Sigmoid colon (tissue), 7 donors: ENCODE results near the gene HSPB1. TPM values are rescaled to one million over a fixed set of nuclear protein-coding genes. Genes with fewer than 3 reads are reported as not detected.
"Not testable (repeated sequence)": the region's sequence is repeated elsewhere in the genome, so short reads cannot be mapped to it uniquely, and the experiment has no call there.

Experiments
- DNase-seq: peaks from one replicate; pipeline ENCODE4 v3.0.0-alpha.2; 2019
- H3K27ac ChIP-seq, 4 donors: fragments of 200-600 bp; sonication (generic); one replicate each; pipeline ENCODE4 v1.5.1; 2016 to 2019; ENCODE audit warnings: mild to moderate bottlenecking in 1 of 4
- H3K27me3 ChIP-seq, 3 donors: fragments of 200-600 bp; sonication (generic); one replicate each; pipeline ENCODE4 v1.5.1; 2019; ENCODE audit warnings: mild to moderate bottlenecking in 1 of 3
- H3K36me3 ChIP-seq, 4 donors: fragments of 200-600 bp; sonication (generic); one replicate each; pipeline ENCODE4 v1.5.1; 2016 to 2019
- H3K4me1 ChIP-seq, 4 donors: fragments of 200-600 bp; sonication (generic); one replicate each; pipeline ENCODE4 v1.5.1; 2017 to 2019
- H3K4me3 ChIP-seq, 4 donors: fragments of 200-600 bp; sonication (generic); one replicate each; pipeline ENCODE4 v1.5.1; 2017 to 2019; ENCODE audit warnings: mild to moderate bottlenecking in 2 of 4, moderate library complexity in 1 of 4
- H3K9me3 ChIP-seq, 4 donors: fragments of 200-600 bp in 3 of 4; sonication (generic) in 3 of 4; one replicate each; pipeline versions ENCODE4 v1.5.1 to v1.6.1; 2013 to 2019
- EP300 ChIP-seq, 4 donors: sonication (generic); formaldehyde crosslinking; IDR thresholded peaks; one replicate each; pipeline ENCODE4 v1.6.1; 2017; ENCODE audit warnings: antibody characterized with exemption in 4 of 4
- POLR2A ChIP-seq, 2 donors: fragments of 450-650 bp; IDR thresholded peaks; one replicate each; pipeline ENCODE4 v1.6.1; 2016; ENCODE audit warnings: antibody characterized with exemption in 2 of 2, mild to moderate bottlenecking in 2 of 2, moderate library complexity in 2 of 2
- POLR2AphosphoS5 ChIP-seq, 4 donors: sonication (generic); formaldehyde crosslinking; IDR thresholded peaks; one replicate each; pipeline ENCODE4 v1.6.1; 2017; ENCODE audit warnings: antibody characterized with exemption in 4 of 4
- WGBS, 2 donors: extraction: QIAGEN DNeasy Blood & Tissue Kit; methylation state at CpG; one replicate each; pipeline ENCODE4 v1.1.7; 2013; 5-methylcytosine and 5-hydroxymethylcytosine counted together
- intact Hi-C: fragments of 100-400 bp; cut with DNase I; formaldehyde crosslinking; loops from one replicate; pipeline ENCODE4 v1.15.1; 2023
- polyA plus RNA-seq, 3 donors: library from polyadenylated mRNA; stranded (reverse); fragments of 200-250 nt; gene quantifications; one replicate each; pipeline ENCODE4 v1.2.3, GENCODE V29; 2013
- total RNA-seq, 4 donors: library from RNA; depleted of rRNA; stranded (reverse); fragments of >200 nt; gene quantifications; one replicate each; pipeline ENCODE4 v1.1.0, GENCODE V29; 2016
- TF ChIP-seq, protein P1 (sequence below), 4 experiments: fragments of 450-650 bp in 3 of 4; fragments of 200-600 bp in 1 of 4; IDR thresholded peaks; one replicate each; pipeline ENCODE4 v1.5.1; 2016 to 2019; ENCODE audit warnings: antibody characterized with exemption in 4 of 4, mild to moderate bottlenecking in 3 of 4, moderate library complexity in 2 of 4
- donor health status: healthy with polysubstance abuse.
- donor health status: Bipolar disorder and iron deficiency.
- donor health status: healthy.

HSPB1 gene
- total and polyA plus RNA-seq, 7 donors: 202 to 2,528 (median 929) TPM

DNA sequence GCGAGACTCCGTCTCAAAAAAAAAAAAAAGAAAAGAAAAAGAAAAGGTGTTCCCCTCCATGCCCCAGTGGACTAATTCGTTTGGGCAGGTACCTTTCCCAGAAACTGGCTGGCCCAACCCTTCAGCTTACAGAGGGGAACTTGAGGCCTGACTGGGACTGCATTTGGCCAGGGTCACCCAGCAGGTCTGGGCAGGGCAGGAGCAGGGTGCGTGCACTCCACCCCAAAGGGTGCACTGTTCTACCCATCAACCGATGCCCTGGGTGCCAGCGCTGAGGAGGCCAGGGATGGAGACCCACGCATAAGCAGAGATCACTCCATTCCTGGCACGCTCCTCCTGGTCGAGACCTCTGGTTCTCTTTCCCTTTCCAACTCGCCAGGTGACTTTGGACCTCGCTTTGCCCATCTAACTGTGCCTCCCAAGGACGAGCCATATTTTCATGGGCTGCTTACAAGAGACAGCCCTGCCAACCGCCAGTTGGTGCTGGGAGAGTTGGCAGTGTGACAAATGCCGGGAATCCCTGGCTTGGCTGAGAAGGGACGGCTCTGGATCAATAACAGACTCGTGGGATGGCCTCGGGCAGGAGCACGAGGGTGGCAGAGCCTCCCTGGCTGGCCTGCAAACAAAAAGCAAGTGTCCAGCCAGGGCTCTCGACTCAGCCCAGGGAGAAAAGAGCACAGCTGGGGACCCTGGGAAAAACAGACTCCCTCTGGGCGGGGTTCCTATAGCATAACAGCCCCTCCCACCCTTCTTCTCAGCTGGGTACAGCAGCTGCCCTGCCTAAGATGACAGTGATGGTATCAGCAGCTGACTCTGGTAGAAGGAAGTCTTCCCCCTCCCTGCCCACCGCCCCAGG, 7.9 kb downstream of the HSPB1 start:
- intact Hi-C loops: loop anchor here (5.0 to 10.0 kb wide), 2 partner anchors 236 to 343 kb away; no protein-coding TSS in a partner anchor

DNA sequence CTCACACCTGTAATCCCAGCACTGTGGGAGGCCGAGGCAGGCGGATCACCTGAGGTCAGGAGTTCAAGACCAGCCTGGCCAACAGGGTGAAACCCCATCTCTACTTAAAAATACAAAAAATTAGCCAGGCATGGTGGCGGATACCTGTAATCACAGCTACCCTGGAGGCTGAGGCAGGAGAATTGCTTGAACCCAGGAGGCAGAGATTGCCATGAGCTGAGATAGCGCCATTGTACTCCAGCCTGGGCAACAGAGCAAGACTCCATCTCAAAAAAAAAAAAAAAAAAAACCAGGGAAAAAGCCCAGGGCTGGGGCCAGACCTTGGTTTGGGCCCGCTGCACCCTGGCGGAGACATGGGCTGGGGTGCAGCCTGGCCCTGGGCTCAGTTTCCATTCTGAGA, 9.4 kb downstream of the HSPB1 start:
- Histone ChIP-seq H3K27ac (peak overlapping the region in 2 of 4 donors; percentile 79 to 81), H3K4me1 (peaks cover 0 to 35% (median 22%) of the 10 kb centered on the region in 4 donors)
- H3K36me3 ChIP-seq, H3K9me3 ChIP-seq, H3K27me3 ChIP-seq, H3K4me3 ChIP-seq, DNase-seq: not testable (repeated sequence)
- WGBS, 2 donors: 86 to 94% methylated on average over 6 of the region's 6 CpGs
- intact Hi-C loops: loop anchor here (5.0 to 10.0 kb wide), 2 partner anchors 237 to 345 kb away; no protein-coding TSS in a partner anchor

More for the DNA sequence above, 7.9 kb downstream of the HSPB1 start:
- Histone ChIP-seq H3K27me3 (no peaks in the 10 kb centered on the region), H3K27ac (peak overlapping the region; percentile 71 to 83 (median 80)), H3K4me1 (peaks cover 0 to 50% (median 36%) of the 10 kb centered on the region in 4 donors), H3K4me3 (no peak overlapping the region), H3K9me3 (no peaks in the 10 kb centered on the region), H3K36me3 (no peaks in the 10 kb centered on the region)
- DNase-seq: peak; percentile 81
- no peak for TF ChIP-seq EP300 (IDR thresholded peaks at IDR 0.05)
- no peak for TF ChIP-seq POLR2A (IDR thresholded peaks at IDR 0.05)
- peak in 2 of 4 donors; percentile 11 to 13 for TF ChIP-seq POLR2AphosphoS5 (IDR thresholded peaks at IDR 0.05)
- TF ChIP-seq, protein P1, sequence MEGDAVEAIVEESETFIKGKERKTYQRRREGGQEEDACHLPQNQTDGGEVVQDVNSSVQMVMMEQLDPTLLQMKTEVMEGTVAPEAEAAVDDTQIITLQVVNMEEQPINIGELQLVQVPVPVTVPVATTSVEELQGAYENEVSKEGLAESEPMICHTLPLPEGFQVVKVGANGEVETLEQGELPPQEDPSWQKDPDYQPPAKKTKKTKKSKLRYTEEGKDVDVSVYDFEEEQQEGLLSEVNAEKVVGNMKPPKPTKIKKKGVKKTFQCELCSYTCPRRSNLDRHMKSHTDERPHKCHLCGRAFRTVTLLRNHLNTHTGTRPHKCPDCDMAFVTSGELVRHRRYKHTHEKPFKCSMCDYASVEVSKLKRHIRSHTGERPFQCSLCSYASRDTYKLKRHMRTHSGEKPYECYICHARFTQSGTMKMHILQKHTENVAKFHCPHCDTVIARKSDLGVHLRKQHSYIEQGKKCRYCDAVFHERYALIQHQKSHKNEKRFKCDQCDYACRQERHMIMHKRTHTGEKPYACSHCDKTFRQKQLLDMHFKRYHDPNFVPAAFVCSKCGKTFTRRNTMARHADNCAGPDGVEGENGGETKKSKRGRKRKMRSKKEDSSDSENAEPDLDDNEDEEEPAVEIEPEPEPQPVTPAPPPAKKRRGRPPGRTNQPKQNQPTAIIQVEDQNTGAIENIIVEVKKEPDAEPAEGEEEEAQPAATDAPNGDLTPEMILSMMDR (IDR thresholded peaks at IDR 0.05): no peak
- WGBS, 2 donors: 30 to 64% methylated on average over 21 of the region's 21 CpGs

DNA sequence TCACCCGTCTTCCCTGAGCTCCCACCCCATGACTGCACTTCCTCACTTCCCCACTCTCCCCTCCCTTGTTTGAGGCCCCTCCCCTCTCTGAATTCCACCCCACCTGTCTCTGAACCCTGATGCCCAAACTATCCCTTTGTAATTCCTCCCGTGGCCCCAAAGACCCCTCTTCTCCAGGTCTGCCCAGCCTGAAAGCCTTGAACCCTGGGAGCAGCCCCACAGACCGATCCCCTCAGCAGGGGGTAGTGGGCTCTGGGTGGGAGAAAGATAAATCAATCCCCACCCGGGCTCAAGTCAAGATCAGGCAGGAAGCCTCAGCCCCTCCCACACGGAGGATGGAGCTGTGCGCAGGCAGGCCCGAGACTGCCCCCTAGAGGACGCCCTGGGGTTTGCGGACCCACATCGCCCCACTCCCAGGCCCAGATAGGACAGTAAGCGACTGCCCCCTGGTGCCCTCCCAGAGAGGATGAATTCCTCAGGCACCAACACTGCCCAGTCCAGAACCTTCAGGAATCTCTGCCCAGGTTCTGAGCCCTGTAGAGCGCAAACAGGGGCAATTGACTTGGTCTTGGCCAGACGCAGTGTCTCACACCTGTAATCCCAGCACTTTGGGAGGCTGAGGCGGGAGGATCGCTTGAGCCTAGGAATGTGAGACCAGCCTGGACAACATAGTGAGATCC, 11.7 kb downstream of the HSPB1 start:
- intact Hi-C loops: loop anchor here (1.0 to 10.0 kb wide), 3 partner anchors 23 to 347 kb away; no protein-coding TSS in a partner anchor
- peaks cover 0 to 36% (median 27%) of the 10 kb centered on the region in 4 donors for H3K4me1 ChIP-seq
- no peaks in the 10 kb centered on the region for H3K27me3 ChIP-seq
- H3K36me3 ChIP-seq: no peaks in the 10 kb centered on the region
- H3K9me3 ChIP-seq: no peaks in the 10 kb centered on the region
- H3K27ac ChIP-seq: peak overlapping the region in 3 of 4 donors; percentile 1 to 59 (median 35)
- TF ChIP-seq, protein P1 (IDR thresholded peaks at IDR 0.05): peak; percentile 100
- no peak for TF ChIP-seq POLR2A (IDR thresholded peaks at IDR 0.05)
- TF ChIP-seq POLR2AphosphoS5 (IDR thresholded peaks at IDR 0.05): peak; percentile 14 to 59 (median 54)
- 5 to 9% methylated on average over 15 of the region's 15 CpGs for WGBS, 2 donors
- DNase-seq: peak; percentile 98
- no peak overlapping the region for H3K4me3 ChIP-seq

DNA sequence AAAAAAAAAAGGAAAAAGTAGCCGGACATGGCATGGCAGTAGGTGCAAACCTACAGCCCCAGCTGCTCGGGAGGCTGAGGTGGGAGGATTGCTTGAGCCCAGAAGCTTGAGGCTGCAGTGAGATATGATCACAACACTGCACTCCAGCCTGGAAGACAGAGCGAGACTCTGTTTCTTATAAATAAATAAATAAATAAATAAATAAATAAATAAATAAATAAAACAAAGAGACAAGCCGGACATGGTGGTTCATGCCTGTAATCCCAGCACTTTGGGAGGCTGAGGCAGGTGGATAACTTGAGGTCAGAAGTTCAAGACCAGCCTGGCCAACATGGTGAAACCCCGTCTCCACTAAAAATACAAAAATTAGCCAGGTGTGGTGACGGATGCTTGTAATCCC, 12.3 kb downstream of the HSPB1 start:
- intact Hi-C loops: loop anchor here (1.0 to 10.0 kb wide), 4 partner anchors 23 to 347 kb away; no protein-coding TSS in a partner anchor
- not testable (repeated sequence) for H3K4me3 ChIP-seq, H3K9me3 ChIP-seq, H3K36me3 ChIP-seq, H3K27me3 ChIP-seq, DNase-seq
- Histone ChIP-seq H3K4me1 (peaks cover 0 to 41% (median 30%) of the 10 kb centered on the region in 4 donors), H3K27ac (peak overlapping the region in 1 of 4 donors; percentile 59)
- WGBS, 2 donors: 49 to 64% methylated on average over 6 of the region's 6 CpGs

DNA sequence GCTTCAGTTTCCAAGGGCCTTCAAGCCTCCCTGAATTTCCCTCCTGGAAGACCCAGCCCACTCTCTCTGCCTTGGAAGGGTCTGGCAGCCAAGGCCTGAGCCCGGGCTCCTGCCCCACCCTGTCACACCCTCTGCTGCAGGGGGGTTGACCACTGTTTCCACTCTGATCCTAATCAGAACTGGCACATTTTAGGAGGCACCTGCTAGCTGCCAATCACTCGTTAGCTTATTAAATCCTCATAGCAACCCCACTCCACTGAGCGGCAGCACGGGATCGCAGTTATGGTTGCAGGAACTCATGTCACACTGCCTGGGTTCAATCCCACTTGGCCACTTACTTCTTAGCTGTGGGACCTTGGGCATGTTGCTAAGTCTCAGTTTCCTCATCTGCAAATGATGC, 12.9 kb downstream of the HSPB1 start:
- Histone ChIP-seq H3K4me1 (peaks cover 0 to 35% (median 27%) of the 10 kb centered on the region in 4 donors), H3K36me3 (peaks cover 0 to 3% (median 0%) of the 10 kb centered on the region in 4 donors), H3K27ac (no peak overlapping the region), H3K27me3 (no peaks in the 10 kb centered on the region), H3K4me3 (no peak overlapping the region), H3K9me3 (no peaks in the 10 kb centered on the region)
- 35 to 50% methylated on average over 5 of the region's 5 CpGs for WGBS, 2 donors
- DNase-seq: no peak
- TF ChIP-seq, protein P1 (IDR thresholded peaks at IDR 0.05): no peak
- TF ChIP-seq POLR2A (IDR thresholded peaks at IDR 0.05) (no peak), EP300 (IDR thresholded peaks at IDR 0.05) (no peak), POLR2AphosphoS5 (IDR thresholded peaks at IDR 0.05) (no peak)
- intact Hi-C loops: loop anchor here (5.0 to 10.0 kb wide), 2 partner anchors 33 to 241 kb away; no protein-coding TSS in a partner anchor
